ENCODE measurements around the gene ELP6.

GRCh38 chr3:47504113-47504512 is 9.4 kb downstream of the ELP6 start:
- TF ChIP-seq CTCF (IDR thresholded peaks at IDR 0.05): no peak
- no peak for TF ChIP-seq RAD21 (conservative IDR thresholded peaks at IDR 0.05 in 1 of 2, IDR thresholded peaks at IDR 0.05 in 1 of 2)
- no peak for TF ChIP-seq MAX (IDR thresholded peaks at IDR 0.05)
- no peak for TF ChIP-seq RNF2 (IDR thresholded peaks at IDR 0.05; ENCODE audit: borderline replicate concordance, low read depth)
- no peak for TF ChIP-seq MYC (IDR thresholded peaks at IDR 0.05; ENCODE audit: borderline replicate concordance, low read length)
- TF ChIP-seq EP300 (IDR thresholded peaks at IDR 0.05): no peak

Measured in A549 (cell line).